SK-N-SH treated with all-trans-retinoic acid at 6 μM for 48 hours (cell line): ENCODE data around the gene PTPN12.

Experiments
- ATAC-seq: fragments of 200-7000 bp; cut with Tn5 transposase; 3 replicates; pipeline ENCODE4 v1.9.1; 2020; ENCODE audit warnings: mild to moderate bottlenecking, moderate library complexity
- ARNTL ChIP-seq: fragments of 450-650 bp; formaldehyde crosslinking; IDR thresholded peaks from 2 replicates; pipeline ENCODE4 v1.5.0; 2020; ENCODE audit warnings: low read depth, mild to moderate bottlenecking, moderate library complexity, borderline replicate concordance
- BACH2 ChIP-seq: fragments of 250-450 bp; sonication (Bioruptor Pico); IDR thresholded peaks from 2 replicates; pipeline ENCODE4 v1.9.0; 2021; ENCODE audit warnings: mild to moderate bottlenecking, borderline replicate concordance
- CSDC2 ChIP-seq: fragments of 250-450 bp; sonication (Bioruptor Pico); IDR thresholded peaks from 2 replicates; pipeline ENCODE4 v1.5.0; 2020; ENCODE audit warnings: mild to moderate bottlenecking, moderate library complexity
- CSRNP3 ChIP-seq: fragments of 250-450 bp; sonication (Bioruptor Pico); IDR thresholded peaks from 2 replicates; pipeline ENCODE4 v1.5.1; 2021; ENCODE audit warnings: mild to moderate bottlenecking, moderate library complexity
- ESRRG ChIP-seq: fragments of 250-450 bp; sonication (Bioruptor Pico); IDR thresholded peaks from 2 replicates; pipeline ENCODE4 v1.6.1; 2021; ENCODE audit warnings: mild to moderate bottlenecking
- GLIS3 ChIP-seq: fragments of 250-450 bp; sonication (Bioruptor Pico); IDR thresholded peaks from 2 replicates; pipeline ENCODE4 v1.5.0; 2020; ENCODE audit warnings: mild to moderate bottlenecking, moderate library complexity
- ISL1 ChIP-seq: fragments of 250-450 bp; sonication (Bioruptor Pico); IDR thresholded peaks from 2 replicates; pipeline ENCODE4 v2.1.2; 2022; ENCODE audit warnings: mild to moderate bottlenecking, moderate library complexity
- OSR1 ChIP-seq: fragments of 250-450 bp; sonication (Bioruptor Pico); IDR thresholded peaks from 2 replicates; pipeline ENCODE4 v1.8.0; 2022; ENCODE audit warnings: moderate library complexity, mild to moderate bottlenecking, inconsistent platforms
- PATZ1 ChIP-seq: fragments of 250-450 bp; sonication (Bioruptor Pico); IDR thresholded peaks from 2 replicates; pipeline ENCODE4 v1.8.0; 2020; ENCODE audit warnings: mild to moderate bottlenecking, moderate library complexity, borderline replicate concordance
- RARB ChIP-seq: fragments of 250-450 bp; sonication (Bioruptor Pico); IDR thresholded peaks from 2 replicates; pipeline ENCODE4 v1.8.0; 2021; ENCODE audit warnings: mild to moderate bottlenecking, moderate library complexity
- SNAI2 ChIP-seq: fragments of 250-450 bp; sonication (Bioruptor Pico); IDR thresholded peaks from 2 replicates; pipeline ENCODE4 v1.5.0; 2020; ENCODE audit warnings: mild to moderate bottlenecking, moderate library complexity
- TCF4 ChIP-seq: fragments of 250-450 bp; sonication (Bioruptor Pico); IDR thresholded peaks from 2 replicates; pipeline ENCODE4 v1.8.0; 2021; ENCODE audit warnings: mild to moderate bottlenecking, moderate library complexity, borderline replicate concordance
- TOX ChIP-seq: fragments of 250-450 bp; sonication (Bioruptor Pico); IDR thresholded peaks from 2 replicates; pipeline ENCODE4 v1.8.0; 2021; ENCODE audit warnings: mild to moderate bottlenecking, moderate library complexity, borderline replicate concordance
- TSHZ2 ChIP-seq: fragments of 250-450 bp; sonication (Bioruptor Pico); IDR thresholded peaks from 2 replicates; pipeline ENCODE4 v1.5.0; 2020; ENCODE audit warnings: mild to moderate bottlenecking, moderate library complexity
- ZC3H10 ChIP-seq: fragments of 250-450 bp; sonication (Bioruptor Pico); IDR thresholded peaks from 2 replicates; pipeline ENCODE4 v1.5.1; 2021; ENCODE audit warnings: mild to moderate bottlenecking, moderate library complexity
- ZFP3 ChIP-seq: fragments of 250-450 bp; sonication (Bioruptor Pico); IDR thresholded peaks from 2 replicates; pipeline ENCODE4 v1.5.0; 2020; ENCODE audit warnings: mild to moderate bottlenecking, moderate library complexity
- ZFP30 ChIP-seq: fragments of 450-650 bp; formaldehyde crosslinking; IDR thresholded peaks from 2 replicates; pipeline ENCODE4 v1.5.0; 2022; ENCODE audit warnings: mild to moderate bottlenecking, moderate library complexity
- ZNF565 ChIP-seq: fragments of 450-650 bp; formaldehyde crosslinking; conservative IDR thresholded peaks from 2 replicates; pipeline ENCODE4 v1.5.0; 2020; ENCODE audit warnings: low read depth, mild to moderate bottlenecking, moderate library complexity
- ZNF70 ChIP-seq: fragments of 450-650 bp; formaldehyde crosslinking; IDR thresholded peaks from 2 replicates; pipeline ENCODE4 v1.5.0; 2020; ENCODE audit warnings: mild to moderate bottlenecking, moderate library complexity
- ZNF8 ChIP-seq: fragments of 450-650 bp; formaldehyde crosslinking; IDR thresholded peaks from 2 replicates; pipeline ENCODE4 v1.5.0; 2020; ENCODE audit warnings: mild to moderate bottlenecking, moderate library complexity

The PTPN12 gene

GRCh38 chr7:77665161-77665560 lies 128.1 kb downstream of the PTPN12 start:
- TF ChIP-seq PATZ1 = no peak
- TF ChIP-seq ISL1 (CRISPR knock-in tag) = no peak
- TF ChIP-seq TOX = no peak
- no peak for TF ChIP-seq OSR1 (CRISPR knock-in tag)
- no peak for TF ChIP-seq CSDC2
- TF ChIP-seq SNAI2 (CRISPR knock-in tag) = no peak
- no peak for TF ChIP-seq ZC3H10 (CRISPR knock-in tag)
- no peak for TF ChIP-seq GLIS3 (CRISPR knock-in tag)
- no peak for TF ChIP-seq TSHZ2
- TF ChIP-seq ARNTL (CRISPR knock-in tag) = no peak
- no peak for TF ChIP-seq ZNF565
- TF ChIP-seq ZFP3 (CRISPR knock-in tag) = no peak
- TF ChIP-seq RARB = no peak
- TF ChIP-seq ESRRG (CRISPR knock-in tag) = no peak
- ATAC-seq = no peak

GRCh38 chr7:77667459-77668086 lies 130.5 kb downstream of the PTPN12 start:
- no peak for TF ChIP-seq ZNF565
- TF ChIP-seq ZNF8 = no peak
- TF ChIP-seq PATZ1 = no peak
- TF ChIP-seq ZFP30 (CRISPR knock-in tag) = no peak
- TF ChIP-seq TCF4 = no peak
- no peak for TF ChIP-seq CSRNP3 (CRISPR knock-in tag)
- no peak for TF ChIP-seq ARNTL (CRISPR knock-in tag)
- TF ChIP-seq RARB = no peak
- TF ChIP-seq TOX = no peak
- TF ChIP-seq SNAI2 (CRISPR knock-in tag) = no peak
- TF ChIP-seq BACH2 (CRISPR knock-in tag) = no peak
- no peak for TF ChIP-seq ESRRG (CRISPR knock-in tag)
- ATAC-seq = no peak

- ATAC-seq = peak; percentile 54
- TF ChIP-seq GLIS3 (CRISPR knock-in tag) = no peak
- peak; percentile 15; the same call in 1 of the 2 replicates for TF ChIP-seq ISL1 (CRISPR knock-in tag)
- TF ChIP-seq, all 23 proteins: peak for 1
These were observed 137.8 kb downstream of the PTPN12 start for GRCh38 chr7:77674878-77675277.

GRCh38 chr7:77679608-77680007 lies 142.5 kb downstream of the PTPN12 start:
- no peak for TF ChIP-seq ZC3H10 (CRISPR knock-in tag)
- no peak for TF ChIP-seq TSHZ2
- TF ChIP-seq ZNF70 (CRISPR knock-in tag) = no peak
- no peak for TF ChIP-seq OSR1 (CRISPR knock-in tag)
- ATAC-seq = no peak
